ENCODE measurements around the gene KIF5B. TPM values are rescaled to one million over a fixed set of nuclear protein-coding genes. Genes with fewer than 3 reads are reported as not detected.
"Not testable (repeated sequence)": the region's sequence is repeated elsewhere in the genome, so short reads cannot be mapped to it uniquely, and the experiment has no call there.

The KIF5B gene
- total and polyA plus RNA-seq, 10 of the 15 experiments (the other 5 are each of a cell fraction or from before 2014, with no cell fraction given) = 14.7 to 47.4 (median 33.1) TPM

- 63% methylated on average over 8 of the region's 8 CpGs for WGBS (ENCODE audit: insufficient coverage, insufficient replicate concordance, low lambda C conversion rate, missing lambda C conversion rate)
- H3K4me1 ChIP-seq (ENCODE audit: control insufficient read depth, insufficient read depth, low read length); H3K9me3 ChIP-seq (replicated peaks; ENCODE audit: control insufficient read depth, insufficient read depth, low read length); RAD21 ChIA-PET (ENCODE audit: unreplicated experiment); H3K27me3 ChIP-seq (replicated peaks in 1 of 2; ENCODE audit: control insufficient read depth in 2 of 2, insufficient read depth in 2 of 2, low read length in 1 of 2); FAIRE-seq; H3K4me3 ChIP-seq; BruUV-seq (replicated peaks); DNase-seq (ENCODE audit: low read depth, low spot score); in situ Hi-C loops (cut with MboI); H3K4me2 ChIP-seq (ENCODE audit: control insufficient read depth, insufficient read depth); POLR2A ChIA-PET; H3K9ac ChIP-seq (ENCODE audit: control insufficient read depth, insufficient read depth, low read length); intact Hi-C loops (cut with micrococcal nuclease; ENCODE audit: unreplicated experiment); H4K20me1 ChIP-seq (ENCODE audit: control insufficient read depth, insufficient read depth); H2AFZ ChIP-seq (ENCODE audit: control insufficient read depth, low read depth, low read length); ATAC-seq; H3K27ac ChIP-seq (ENCODE audit: control insufficient read depth, insufficient read depth): not testable (repeated sequence)
- ChIA-PET CTCF (interaction anchor here (1.2 kb wide), 1 partner anchor 181 kb away, joined by 4 read pairs; no protein-coding TSS in a partner anchor), SMC1A (ENCODE audit: uncharacterized antibody, unreplicated experiment) (interaction anchor here (1.1 kb wide), 1 partner anchor 18 kb away, joined by 3 read pairs; no protein-coding TSS in a partner anchor)
- Histone ChIP-seq H3K79me2 (ENCODE audit: control insufficient read depth, insufficient read depth, low read length) (peaks cover 66% of the 10 kb centered on the region), H3K36me3 (ENCODE audit: control insufficient read depth in 2 of 2, insufficient read depth in 2 of 2, low read length in 1 of 2) (peaks cover 2 to 21% of the 10 kb centered on the region in 2 experiments; a peak in 3 of 4 replicates)
These were observed 13.5 kb downstream of the KIF5B start for GRCh38 chr10:32042730-32043129.

DNA sequence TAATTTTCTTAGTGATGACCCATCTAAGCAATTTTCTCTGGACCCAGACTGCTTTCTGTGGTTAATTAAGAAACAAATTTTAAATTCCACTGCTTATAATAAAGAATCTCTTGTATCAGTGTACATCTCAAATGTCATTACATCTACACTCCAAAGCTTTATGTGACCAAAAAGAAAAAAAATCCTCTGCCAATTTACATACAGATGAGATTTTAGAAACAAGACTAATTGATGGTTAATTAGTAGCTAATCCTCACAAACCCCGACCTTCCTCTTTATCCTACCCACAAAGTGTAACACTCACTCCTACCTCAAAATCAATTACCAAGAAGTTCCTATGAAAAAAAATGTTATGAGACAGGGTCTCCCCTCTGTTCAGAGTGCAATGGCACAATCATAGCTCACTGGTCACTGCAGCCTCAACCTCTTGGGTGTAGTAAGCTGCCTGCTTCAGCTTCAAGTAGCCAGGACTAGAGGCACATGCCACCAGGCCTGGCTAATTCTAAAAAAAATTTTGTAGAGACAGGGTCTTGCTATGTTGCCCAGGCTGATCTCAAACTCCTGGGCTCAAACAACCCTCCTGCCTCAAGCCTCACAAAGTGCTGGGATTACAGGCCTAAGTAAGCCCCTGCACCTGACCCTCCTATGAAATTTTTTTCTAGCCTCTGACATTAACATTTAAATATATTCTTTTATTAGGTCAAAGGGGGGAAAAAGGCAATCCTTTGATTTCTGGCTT, 14.8 kb downstream of the KIF5B start:
- in situ Hi-C loops (cut with MboI) = no loop called here
- H3K4me3 ChIP-seq = no peak overlapping the region
- POLR2A ChIA-PET = interaction anchor here (0.6 to 1.2 kb wide), 4 partner anchors 12 to 690 kb away, joined by 3 to 10 read pairs (median 3); no protein-coding TSS in a partner anchor
- WGBS (ENCODE audit: insufficient coverage, insufficient replicate concordance, low lambda C conversion rate, missing lambda C conversion rate) = 0% methylated on average over 1 of the region's 1 CpG
- peaks cover 2 to 24% of the 10 kb centered on the region in 2 experiments; a peak in 3 of 4 replicates for H3K36me3 ChIP-seq (ENCODE audit: control insufficient read depth in 2 of 2, insufficient read depth in 2 of 2, low read length in 1 of 2)
- FAIRE-seq = no peak
- ATAC-seq = peak; percentile 79
- no peak overlapping the region for H2AFZ ChIP-seq (ENCODE audit: control insufficient read depth, low read depth, low read length)
- H3K4me2 ChIP-seq (ENCODE audit: control insufficient read depth, insufficient read depth) = 0 out of 2 replicates have a peak overlapping the region, but pooled peaks have one; percentile 17
- no TSS peak for BruUV-seq (replicated peaks)
- RAD21 ChIA-PET (ENCODE audit: unreplicated experiment) = interaction anchor here (0.9 to 1.9 kb wide), 3 partner anchors 9 to 179 kb away, joined by 3 to 11 read pairs (median 3); no protein-coding TSS in a partner anchor
- no peaks in the 10 kb centered on the region for H3K27me3 ChIP-seq (replicated peaks in 1 of 2; ENCODE audit: control insufficient read depth in 2 of 2, insufficient read depth in 2 of 2, low read length in 1 of 2)
- intact Hi-C loops (cut with micrococcal nuclease; ENCODE audit: unreplicated experiment) = no loop called here
- CTCF ChIA-PET = interaction anchor here (1.0 to 1.1 kb wide), 2 partner anchors 9 to 11 kb away, joined by 3 read pairs; no protein-coding TSS in a partner anchor
- DNase-seq (ENCODE audit: low read depth, low spot score) = no peak
- H4K20me1 ChIP-seq (ENCODE audit: control insufficient read depth, insufficient read depth) = 0 out of 2 replicates have a peak, but pooled peaks cover 3% of the 10 kb centered on the region
- no peak overlapping the region for H3K9ac ChIP-seq (ENCODE audit: control insufficient read depth, insufficient read depth, low read length)
- no peak overlapping the region for H3K27ac ChIP-seq (ENCODE audit: control insufficient read depth, insufficient read depth)
- no peaks in the 10 kb centered on the region for H3K9me3 ChIP-seq (replicated peaks; ENCODE audit: control insufficient read depth, insufficient read depth, low read length)
- H3K4me1 ChIP-seq (ENCODE audit: control insufficient read depth, insufficient read depth, low read length) = no peaks in the 10 kb centered on the region
- SMC1A ChIA-PET (ENCODE audit: uncharacterized antibody, unreplicated experiment) = interaction anchor here (1.2 to 1.5 kb wide), 5 partner anchors 9 to 179 kb away, joined by 3 to 7 read pairs (median 4); partner anchors contain the start of gene KIF5B
- H3K79me2 ChIP-seq (ENCODE audit: control insufficient read depth, insufficient read depth, low read length) = peaks cover 58% of the 10 kb centered on the region
- TF ChIP-seq ZNF384 (IDR thresholded peaks at IDR 0.05; ENCODE audit: borderline replicate concordance, low read depth, low read length) = no peak
- no peak for TF ChIP-seq SMAD5 (IDR thresholded peaks at IDR 0.05; ENCODE audit: low read depth)
- TF ChIP-seq YBX1 (IDR thresholded peaks at IDR 0.05) = no peak
- no peak for TF ChIP-seq MXI1 (IDR thresholded peaks at IDR 0.05; ENCODE audit: low read depth, low read length)
- TF ChIP-seq RUNX3 (IDR thresholded peaks at IDR 0.05; ENCODE audit: low read length) = no peak
- TF ChIP-seq RAD51 (IDR thresholded peaks at IDR 0.05) = peak; percentile 32; the same call in 1 of the 2 replicates
- TF ChIP-seq RCOR1 (conservative IDR thresholded peaks at IDR 0.05; ENCODE audit: low read depth, low read length) = no peak
- no peak for TF ChIP-seq ZNF217 (IDR thresholded peaks at IDR 0.05)
- no peak for TF ChIP-seq NR2C1 (IDR thresholded peaks at IDR 0.05)
- TF ChIP-seq BCLAF1 (IDR thresholded peaks at IDR 0.05) = no peak
- TF ChIP-seq MTA2 (IDR thresholded peaks at IDR 0.05; ENCODE audit: low read depth) = peak; percentile 93
- peak in 1 of 2 experiments; percentile 26; a peak in 2 of 4 replicates for TF ChIP-seq IKZF2 (IDR thresholded peaks at IDR 0.05)
- TF ChIP-seq GABPA (IDR thresholded peaks at IDR 0.05; ENCODE audit: low read depth) = no peak
- TF ChIP-seq RELA (IDR thresholded peaks at IDR 0.05; ENCODE audit: borderline replicate concordance, partially characterized antibody) = no peak
- TF ChIP-seq SP1 (IDR thresholded peaks at IDR 0.05; ENCODE audit: low read depth, low read length) = no peak

Measured in GM12878 (cell line).